Breast epithelium (tissue), 4 donors: ENCODE data around the gene LLGL1. TPM values are rescaled to one million over a fixed set of nuclear protein-coding genes. Genes with fewer than 3 reads are reported as not detected.

Experiments used
- DNase-seq, 2 donors: peaks; one replicate each; pipeline ENCODE4 v3.0.0-alpha.2; 2019; ENCODE audit warnings: low spot score in 2 of 2
- H3K27ac ChIP-seq, 2 donors: fragments of 200-600 bp; sonication (generic) in 1 of 2; one replicate each; pipeline ENCODE4 v1.5.1; 2016 to 2019; ENCODE audit warnings: mild to moderate bottlenecking in 1 of 2
- H3K27me3 ChIP-seq, 2 donors: fragments of 200-600 bp; sonication (generic) in 1 of 2; one replicate each; pipeline versions ENCODE4 v1.5.1 to v1.6.0; 2017 to 2019; ENCODE audit warnings: control low read depth in 1 of 2, mild to moderate bottlenecking in 1 of 2
- H3K36me3 ChIP-seq: fragments of 200-600 bp; one replicate; pipeline ENCODE4 v1.5.1; 2019
- H3K4me1 ChIP-seq, 2 donors: fragments of 200-600 bp; sonication (generic); one replicate each; pipeline ENCODE4 v1.5.1; 2016 to 2019; ENCODE audit warnings: control low read depth in 1 of 2
- H3K4me3 ChIP-seq, 3 donors: fragments of 200-600 bp; sonication (generic); 1 replicate in 2 of 3; 2 replicates in 1 of 3; pipeline ENCODE4 v1.5.1; 2016 to 2019; ENCODE audit warnings: mild to moderate bottlenecking in 3 of 3, moderate library complexity in 2 of 3
- H3K9me3 ChIP-seq, 2 donors: fragments of 200-600 bp; sonication (generic) in 1 of 2; one replicate each; pipeline ENCODE4 v1.5.1; 2016 to 2019; ENCODE audit warnings: control low read depth in 1 of 2
- POLR2A ChIP-seq: fragments of 450-650 bp; IDR thresholded peaks from one replicate; pipeline ENCODE4 v1.6.1; 2016; ENCODE audit warnings: antibody characterized with exemption, mild to moderate bottlenecking, moderate library complexity
- POLR2AphosphoS5 ChIP-seq, 3 donors: sonication (generic); formaldehyde crosslinking; IDR thresholded peaks; one replicate each; pipeline ENCODE4 v1.6.1; 2017; ENCODE audit warnings: antibody characterized with exemption in 3 of 3
- intact Hi-C: fragments of 100-400 bp; cut with DNase I; formaldehyde crosslinking; loops from one replicate; pipeline ENCODE4 v1.15.1; 2023; ENCODE audit warnings: low total_unique reads
- total RNA-seq, 3 donors: library from RNA; depleted of rRNA; stranded (reverse); fragments of >200 nt; gene quantifications; one replicate each; pipeline ENCODE4 v1.1.0, GENCODE V29; 2016
- TF ChIP-seq, protein P1 (sequence below), 3 donors: fragments of 450-650 bp; IDR thresholded peaks; one replicate each; pipeline ENCODE4 v1.5.1; 2016 to 2017; ENCODE audit warnings: antibody characterized with exemption in 3 of 3, mild to moderate bottlenecking in 3 of 3, moderate library complexity in 3 of 3

LLGL1 gene
- total RNA-seq, 3 donors from 2014 or later, result 16.0 to 21.6 (median 18.4) TPM

DNA sequence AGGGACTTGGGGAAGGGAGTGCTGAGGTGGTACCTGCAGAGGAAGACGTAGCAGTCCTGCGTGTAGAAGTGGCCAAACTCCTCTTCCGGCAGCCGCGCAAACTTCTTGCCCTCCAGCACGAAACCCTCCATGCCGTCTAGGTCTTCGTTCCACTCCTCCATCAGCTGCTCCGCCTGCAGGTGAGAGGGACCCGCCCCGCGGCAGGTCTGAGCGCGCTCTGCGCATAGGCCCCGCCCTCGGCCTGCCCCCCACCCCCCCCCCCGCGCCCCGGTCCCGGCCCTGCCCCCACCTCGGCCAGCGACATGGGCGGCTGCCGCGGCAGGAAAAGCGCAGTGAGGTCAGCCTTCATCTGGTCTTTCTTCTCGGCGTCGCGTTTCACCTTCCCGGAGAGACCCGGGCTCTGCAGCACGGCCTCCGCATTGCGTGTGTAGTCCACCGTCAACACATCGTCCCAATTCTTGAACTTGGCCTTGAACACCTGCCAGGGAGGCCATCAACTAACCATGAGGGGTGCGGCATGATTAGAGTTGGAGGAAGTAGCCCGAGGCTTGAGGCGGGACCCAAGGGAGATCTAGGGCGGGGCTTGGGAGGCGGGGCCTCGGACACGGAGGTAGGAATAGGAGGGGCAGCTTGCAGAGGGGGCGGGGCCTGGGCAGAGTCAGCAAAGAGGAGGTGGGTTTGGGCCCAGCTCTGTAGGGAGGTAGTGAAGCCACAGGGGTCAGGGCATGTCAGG lies 21.6 kb downstream of the LLGL1 start:
- H3K27me3 ChIP-seq, result no peaks in the 10 kb centered on the region
- DNase-seq, result peak in 1 of 2 donors; percentile 69
- peak overlapping the region; percentile 40 to 61 for H3K27ac ChIP-seq
- intact Hi-C loops, result no loop called here
- peak overlapping the region in 2 of 3 donors; percentile 29 to 49 for H3K4me3 ChIP-seq
- no peaks in the 10 kb centered on the region for H3K4me1 ChIP-seq
- TF ChIP-seq POLR2A (no peak), POLR2AphosphoS5 (IDR thresholded peaks at IDR 0.05) (no peak)
- TF ChIP-seq, protein P1, sequence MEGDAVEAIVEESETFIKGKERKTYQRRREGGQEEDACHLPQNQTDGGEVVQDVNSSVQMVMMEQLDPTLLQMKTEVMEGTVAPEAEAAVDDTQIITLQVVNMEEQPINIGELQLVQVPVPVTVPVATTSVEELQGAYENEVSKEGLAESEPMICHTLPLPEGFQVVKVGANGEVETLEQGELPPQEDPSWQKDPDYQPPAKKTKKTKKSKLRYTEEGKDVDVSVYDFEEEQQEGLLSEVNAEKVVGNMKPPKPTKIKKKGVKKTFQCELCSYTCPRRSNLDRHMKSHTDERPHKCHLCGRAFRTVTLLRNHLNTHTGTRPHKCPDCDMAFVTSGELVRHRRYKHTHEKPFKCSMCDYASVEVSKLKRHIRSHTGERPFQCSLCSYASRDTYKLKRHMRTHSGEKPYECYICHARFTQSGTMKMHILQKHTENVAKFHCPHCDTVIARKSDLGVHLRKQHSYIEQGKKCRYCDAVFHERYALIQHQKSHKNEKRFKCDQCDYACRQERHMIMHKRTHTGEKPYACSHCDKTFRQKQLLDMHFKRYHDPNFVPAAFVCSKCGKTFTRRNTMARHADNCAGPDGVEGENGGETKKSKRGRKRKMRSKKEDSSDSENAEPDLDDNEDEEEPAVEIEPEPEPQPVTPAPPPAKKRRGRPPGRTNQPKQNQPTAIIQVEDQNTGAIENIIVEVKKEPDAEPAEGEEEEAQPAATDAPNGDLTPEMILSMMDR (IDR thresholded peaks at IDR 0.05), result no peak
- peaks cover 7% of the 10 kb centered on the region for H3K36me3 ChIP-seq
- no peaks in the 10 kb centered on the region for H3K9me3 ChIP-seq

DNA sequence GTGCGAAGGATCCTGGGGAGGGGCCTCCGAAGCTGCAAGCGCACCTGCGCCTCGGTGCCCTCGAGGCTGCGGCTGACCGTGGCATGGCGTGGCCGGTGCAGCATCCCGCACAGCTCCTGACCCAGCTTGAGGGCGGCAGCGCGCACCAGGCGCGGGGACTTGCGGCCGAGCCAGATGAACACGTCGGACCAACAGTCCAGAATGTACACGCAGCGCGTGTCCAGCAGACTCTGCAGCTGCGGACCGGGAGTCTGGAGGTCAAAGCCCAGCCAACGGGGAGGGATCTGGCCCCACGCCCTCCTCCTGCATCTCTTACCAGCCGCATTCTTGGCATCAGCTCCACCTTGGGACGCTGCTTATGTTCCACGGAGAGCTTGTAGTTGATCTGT lies 22.2 kb downstream of the LLGL1 start:
- DNase-seq, result peak in 1 of 2 donors; percentile 48

GRCh38 chr17:18248300-18248731 lies 22.9 kb downstream of the LLGL1 start:
- Histone ChIP-seq H3K27ac (peak overlapping the region in 1 of 2 donors; percentile 61), H3K4me1 (no peaks in the 10 kb centered on the region), H3K27me3 (no peaks in the 10 kb centered on the region), H3K4me3 (no peak overlapping the region), H3K36me3 (peaks cover 7% of the 10 kb centered on the region), H3K9me3 (no peaks in the 10 kb centered on the region)
- intact Hi-C loops, result no loop called here
- TF ChIP-seq POLR2A (no peak), POLR2AphosphoS5 (IDR thresholded peaks at IDR 0.05) (peak in 1 of 3 donors; percentile 25)
- TF ChIP-seq, protein P1 (IDR thresholded peaks at IDR 0.05), result peak; percentile 22 to 72 (median 63)
- peak in 1 of 2 donors; percentile 53 for DNase-seq

More for the DNA sequence above, 22.2 kb downstream of the LLGL1 start:
- no peaks in the 10 kb centered on the region for H3K4me1 ChIP-seq
- no peaks in the 10 kb centered on the region for H3K27me3 ChIP-seq
- TF ChIP-seq, protein P1 (IDR thresholded peaks at IDR 0.05), result no peak
- TF ChIP-seq POLR2A (no peak), POLR2AphosphoS5 (IDR thresholded peaks at IDR 0.05) (no peak)
- intact Hi-C loops, result no loop called here
- peaks cover 7% of the 10 kb centered on the region for H3K36me3 ChIP-seq
- H3K4me3 ChIP-seq, result peak overlapping the region in 1 of 3 donors; percentile 29
- no peaks in the 10 kb centered on the region for H3K9me3 ChIP-seq
- peak overlapping the region in 1 of 2 donors; percentile 61 for H3K27ac ChIP-seq

DNA sequence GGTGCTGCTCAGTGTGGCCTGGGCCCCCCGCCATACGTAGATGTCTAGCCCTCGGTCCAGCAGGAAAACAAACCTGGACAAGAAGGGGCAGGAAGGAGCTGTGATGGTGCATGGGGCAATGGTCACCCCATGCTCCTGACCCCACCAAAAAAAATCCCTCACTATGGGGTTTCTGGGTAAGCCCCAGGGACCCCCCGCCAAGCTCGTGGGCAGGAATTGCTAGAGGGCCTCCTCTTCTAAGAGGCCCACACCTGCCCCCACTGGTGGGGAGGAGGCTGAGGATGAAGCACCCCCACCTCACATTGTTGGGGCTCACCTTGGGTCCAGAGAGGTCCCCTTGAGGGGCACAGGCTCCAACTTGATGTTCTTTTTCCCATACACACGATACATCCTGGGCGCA lies 23.4 kb downstream of the LLGL1 start:
- TF ChIP-seq POLR2A, result no peak
- TF ChIP-seq, protein P1 (IDR thresholded peaks at IDR 0.05), result no peak
- no peak for TF ChIP-seq POLR2AphosphoS5 (IDR thresholded peaks at IDR 0.05)
- Histone ChIP-seq H3K9me3 (no peaks in the 10 kb centered on the region), H3K27me3 (no peaks in the 10 kb centered on the region), H3K4me1 (no peaks in the 10 kb centered on the region), H3K27ac (peak overlapping the region in 1 of 2 donors; percentile 61), H3K4me3 (no peak overlapping the region), H3K36me3 (peaks cover 7% of the 10 kb centered on the region)
- intact Hi-C loops, result no loop called here
- no peak for DNase-seq

DNA sequence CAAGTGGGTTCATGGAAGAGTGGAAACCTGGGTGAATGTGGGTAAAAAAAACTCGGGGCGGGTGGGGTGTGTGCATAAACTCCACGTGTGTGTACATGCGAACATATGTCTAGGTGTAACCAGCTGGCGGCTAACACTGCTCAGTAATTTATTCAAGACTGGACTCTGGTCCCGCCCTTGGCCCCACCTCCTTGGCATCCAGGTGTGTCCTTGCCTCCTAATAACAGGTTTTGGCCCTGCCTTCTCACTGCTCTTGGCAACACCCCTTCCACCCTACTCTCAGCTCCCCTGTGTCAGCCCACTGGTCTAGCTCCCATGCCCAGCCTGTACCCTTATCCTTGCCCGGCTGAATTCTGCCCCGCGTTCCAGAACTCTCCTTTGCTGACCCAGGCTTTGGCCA lies 24.8 kb downstream of the LLGL1 start:
- TF ChIP-seq POLR2AphosphoS5 (IDR thresholded peaks at IDR 0.05), result no peak
- intact Hi-C loops, result no loop called here
- H3K4me1 ChIP-seq, result no peaks in the 10 kb centered on the region
- H3K27ac ChIP-seq, result no peak overlapping the region
- DNase-seq, result no peak
- H3K27me3 ChIP-seq, result no peaks in the 10 kb centered on the region
- no peak overlapping the region for H3K4me3 ChIP-seq
- H3K9me3 ChIP-seq, result no peaks in the 10 kb centered on the region
- peaks cover 7% of the 10 kb centered on the region for H3K36me3 ChIP-seq
